Measurements from ENCODE around the gene CAPN14. TPM values are rescaled to one million over a fixed set of nuclear protein-coding genes. Genes with fewer than 3 reads are reported as not detected.

CAPN14 gene
- total and polyA plus RNA-seq, 4 donors = 0.18 to 0.29 (median 0.21) TPM; not detected in 1

GRCh38 chr2:31238126-31238905, 21.0 kb upstream of the CAPN14 start:
- Histone ChIP-seq H3K4me1 (ENCODE audit: control insufficient read depth in 1 of 2, insufficient read depth in 2 of 2, low read length in 2 of 2) (peaks cover 0 to 3% of the 10 kb centered on the region in 2 donors), H3K27me3 (ENCODE audit: control insufficient read depth in 1 of 2, insufficient read depth in 2 of 2, low read length in 1 of 2) (no peaks in the 10 kb centered on the region), H3K36me3 (ENCODE audit: control insufficient read depth in 1 of 2, insufficient read depth in 2 of 2, low read length in 1 of 2) (no peaks in the 10 kb centered on the region), H3K4me3 (ENCODE audit: low read length in 2 of 2) (no peak overlapping the region), H3K9me3 (ENCODE audit: control insufficient read depth, low read length) (no peaks in the 10 kb centered on the region), H3K27ac (ENCODE audit: low read depth in 1 of 2, low read length in 2 of 2) (peak overlapping the region; percentile 46 to 86)
- 32 to 36% methylated on average over 10 of the region's 10 CpGs for WGBS, 2 donors
- ATAC-seq (ENCODE audit: low FRiP score) (no peak), DNase-seq (no peak)
- intact Hi-C loops (cut with DNase I) = loop anchor here (2.0 to 5.0 kb wide), 2 partner anchors 58 to 59 kb away; no protein-coding TSS in a partner anchor

DNA sequence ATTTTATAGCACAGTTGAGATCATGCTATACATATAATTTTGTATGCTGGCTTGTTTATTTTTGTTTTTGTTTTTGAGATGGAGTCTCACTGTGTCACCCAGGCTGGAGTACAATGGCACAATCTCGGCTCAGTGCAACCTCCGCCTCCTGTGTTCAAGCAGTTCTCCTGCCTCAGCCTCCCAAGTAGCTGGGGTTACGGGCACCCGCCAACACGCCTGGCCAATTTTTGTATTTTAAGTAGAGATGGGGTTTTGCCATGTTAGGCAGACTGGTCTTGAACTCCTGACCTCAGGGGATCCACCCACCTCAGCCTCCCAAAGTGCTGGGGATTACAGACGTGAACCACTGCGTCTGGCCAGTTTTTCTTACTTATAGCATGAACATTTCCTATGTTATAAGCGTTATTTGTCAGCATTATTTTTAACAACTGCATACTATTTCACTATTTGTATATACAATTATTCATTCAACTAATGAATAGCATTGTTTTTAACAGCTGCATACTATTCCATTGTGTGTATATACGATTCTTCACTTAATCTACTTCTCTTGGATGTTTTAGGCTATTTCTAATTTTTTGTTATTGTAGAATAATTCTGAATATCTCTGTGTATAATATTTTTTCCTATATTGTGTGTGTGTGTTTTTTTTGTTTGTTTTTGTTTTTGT, 20.2 kb upstream of the CAPN14 start:
- Histone ChIP-seq H3K27ac (ENCODE audit: low read depth in 1 of 2, low read length in 2 of 2) (no peak overlapping the region), H3K4me1 (ENCODE audit: control insufficient read depth in 1 of 2, insufficient read depth in 2 of 2, low read length in 2 of 2) (peaks cover 0 to 3% of the 10 kb centered on the region in 2 donors), H3K4me3 (ENCODE audit: low read length in 2 of 2) (no peak overlapping the region), H3K36me3 (ENCODE audit: control insufficient read depth in 1 of 2, insufficient read depth in 2 of 2, low read length in 1 of 2) (no peaks in the 10 kb centered on the region), H3K9me3 (ENCODE audit: control insufficient read depth, low read length) (no peaks in the 10 kb centered on the region), H3K27me3 (ENCODE audit: control insufficient read depth in 1 of 2, insufficient read depth in 2 of 2, low read length in 1 of 2) (no peaks in the 10 kb centered on the region)
- no peak for DNase-seq
- no peak for ATAC-seq (ENCODE audit: low FRiP score)
- intact Hi-C loops (cut with DNase I) = loop anchor here (2.0 to 5.0 kb wide), 2 partner anchors 59 to 60 kb away; no protein-coding TSS in a partner anchor
- WGBS, 2 donors = 96 to 99% methylated on average over 9 of the region's 9 CpGs

DNA sequence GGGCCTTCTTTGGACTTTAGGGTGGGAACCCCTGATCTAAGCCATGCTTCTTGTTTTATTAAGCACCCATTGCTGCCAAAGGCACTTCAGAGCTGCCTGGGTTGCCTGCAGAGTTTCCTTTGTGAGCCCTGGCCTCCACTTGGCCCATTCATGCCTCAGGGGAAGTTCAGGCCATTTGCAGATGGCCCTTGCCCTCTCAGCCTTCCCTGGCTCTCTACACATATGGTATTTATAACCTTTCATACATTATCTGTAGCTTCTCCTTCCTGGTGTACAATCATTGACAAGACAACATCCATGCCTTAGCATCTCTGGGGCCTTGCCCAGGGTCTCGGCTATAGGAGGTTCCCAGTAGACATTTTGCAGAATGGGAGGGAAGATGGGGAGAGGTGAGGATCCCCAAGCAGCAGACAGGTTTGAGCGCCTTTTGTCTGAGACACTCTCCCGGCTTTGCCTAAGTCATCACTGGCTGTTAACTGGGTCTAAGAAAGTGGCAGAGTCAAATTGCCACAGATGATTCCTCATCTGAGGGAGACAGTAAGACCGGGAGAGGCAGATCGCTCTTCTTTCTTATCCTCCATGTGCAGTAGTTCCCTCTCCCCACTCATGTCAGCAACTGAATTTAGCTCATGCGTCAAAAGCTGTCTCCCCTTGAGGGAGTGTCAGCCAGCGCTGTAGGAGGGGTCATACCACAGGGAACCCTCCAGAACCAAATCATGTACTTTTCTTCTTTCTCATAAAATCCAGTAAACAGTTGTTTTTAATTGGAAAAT, 19.3 kb upstream of the CAPN14 start:
- no peaks in the 10 kb centered on the region for H3K9me3 ChIP-seq (ENCODE audit: control insufficient read depth, low read length)
- H3K4me3 ChIP-seq (ENCODE audit: low read length in 2 of 2) = no peak overlapping the region
- H3K27me3 ChIP-seq (ENCODE audit: control insufficient read depth in 1 of 2, insufficient read depth in 2 of 2, low read length in 1 of 2) = no peaks in the 10 kb centered on the region
- DNase-seq (no peak), ATAC-seq (ENCODE audit: low FRiP score) (no peak)
- intact Hi-C loops (cut with DNase I) = loop anchor here in 1 of 2 donors (5.0 kb wide), 1 partner anchor 61 kb away; no protein-coding TSS in a partner anchor
- H3K27ac ChIP-seq (ENCODE audit: low read depth in 1 of 2, low read length in 2 of 2) = peak overlapping the region in 1 of 2 donors; percentile 52
- H3K36me3 ChIP-seq (ENCODE audit: control insufficient read depth in 1 of 2, insufficient read depth in 2 of 2, low read length in 1 of 2) = no peaks in the 10 kb centered on the region
- H3K4me1 ChIP-seq (ENCODE audit: control insufficient read depth in 1 of 2, insufficient read depth in 2 of 2, low read length in 2 of 2) = peaks cover 0 to 3% of the 10 kb centered on the region in 2 donors
- 93 to 96% methylated on average over 7 of the region's 7 CpGs for WGBS, 2 donors

DNA sequence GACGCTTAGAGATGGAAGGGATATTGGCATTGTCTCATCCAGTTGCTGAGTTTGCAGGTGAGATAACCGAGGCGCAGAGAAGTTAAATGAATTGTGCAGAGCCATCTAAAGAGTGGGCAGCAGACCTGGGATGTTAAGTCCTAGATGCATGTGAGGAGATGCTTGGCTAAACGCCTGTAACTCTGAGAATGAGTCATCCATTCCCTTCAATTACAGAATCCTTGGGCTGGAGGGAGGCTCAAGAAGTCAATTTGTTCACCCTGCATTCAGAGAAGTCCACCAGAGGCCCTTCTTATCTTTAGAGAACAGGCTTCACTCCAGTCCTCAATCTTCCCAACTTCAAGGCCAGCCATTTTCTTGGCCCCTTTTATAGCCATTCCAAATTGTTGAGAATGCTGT, 18.2 kb upstream of the CAPN14 start:
- Histone ChIP-seq H3K4me3 (ENCODE audit: low read length in 2 of 2) (no peak overlapping the region), H3K27me3 (ENCODE audit: control insufficient read depth in 1 of 2, insufficient read depth in 2 of 2, low read length in 1 of 2) (no peaks in the 10 kb centered on the region), H3K36me3 (ENCODE audit: control insufficient read depth in 1 of 2, insufficient read depth in 2 of 2, low read length in 1 of 2) (no peaks in the 10 kb centered on the region), H3K9me3 (ENCODE audit: control insufficient read depth, low read length) (no peaks in the 10 kb centered on the region), H3K4me1 (ENCODE audit: control insufficient read depth in 1 of 2, insufficient read depth in 2 of 2, low read length in 2 of 2) (no peaks in the 10 kb centered on the region), H3K27ac (ENCODE audit: low read depth in 1 of 2, low read length in 2 of 2) (peak overlapping the region in 1 of 2 donors; percentile 83)
- DNase-seq (no peak), ATAC-seq (ENCODE audit: low FRiP score) (peak; percentile 46)
- WGBS, 2 donors = 48 to 59% methylated on average over 4 of the region's 4 CpGs
- intact Hi-C loops (cut with DNase I) = loop anchor here in 1 of 2 donors (2.0 to 5.0 kb wide), 2 partner anchors 62 to 97 kb away; no protein-coding TSS in a partner anchor

DNA sequence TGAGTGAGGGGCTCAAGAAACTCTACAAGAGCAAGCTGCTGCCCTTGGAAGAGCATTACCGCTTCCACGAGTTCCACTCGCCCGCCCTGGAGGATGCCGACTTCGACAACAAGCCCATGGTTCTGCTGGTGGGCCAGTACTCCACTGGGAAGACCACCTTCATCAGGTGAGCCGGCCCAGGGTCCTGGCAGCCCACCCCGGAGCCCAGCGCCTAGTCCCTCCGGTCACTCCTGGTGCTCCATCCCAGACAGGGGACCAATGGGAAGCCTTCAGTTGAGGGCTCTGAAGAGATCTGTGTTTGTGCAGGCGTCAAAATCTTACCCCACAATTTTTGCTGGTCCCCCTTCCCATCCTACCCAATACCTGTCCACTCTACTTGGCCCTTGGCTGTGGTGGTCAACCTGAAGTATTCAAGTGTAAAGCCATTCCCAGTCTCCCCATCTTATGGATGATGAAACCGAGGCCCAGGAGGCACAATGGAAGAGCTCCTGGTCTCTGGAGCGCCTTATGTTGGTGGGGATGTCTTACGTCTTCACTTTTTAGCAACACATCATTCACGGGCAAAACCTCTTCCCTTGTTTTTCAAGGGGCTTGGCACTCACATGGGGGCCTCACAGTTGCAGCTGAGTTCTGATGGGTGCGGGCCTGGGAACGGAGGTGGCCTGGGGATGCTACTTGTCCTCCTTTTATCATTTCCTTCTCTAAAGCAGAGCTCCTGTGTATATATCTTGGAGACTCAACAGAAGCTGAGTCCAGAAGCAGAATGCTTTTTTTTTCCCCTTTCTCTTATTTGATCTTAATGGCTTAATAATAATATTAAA, 17.6 kb upstream of the CAPN14 start:
- DNase-seq (no peak), ATAC-seq (ENCODE audit: low FRiP score) (no peak)
- Histone ChIP-seq H3K9me3 (ENCODE audit: control insufficient read depth, low read length) (no peaks in the 10 kb centered on the region), H3K4me3 (ENCODE audit: low read length in 2 of 2) (peak overlapping the region; percentile 32 to 56), H3K4me1 (ENCODE audit: control insufficient read depth in 1 of 2, insufficient read depth in 2 of 2, low read length in 2 of 2) (no peaks in the 10 kb centered on the region), H3K27ac (ENCODE audit: low read depth in 1 of 2, low read length in 2 of 2) (peak overlapping the region in 1 of 2 donors; percentile 14), H3K36me3 (ENCODE audit: control insufficient read depth in 1 of 2, insufficient read depth in 2 of 2, low read length in 1 of 2) (no peaks in the 10 kb centered on the region), H3K27me3 (ENCODE audit: control insufficient read depth in 1 of 2, insufficient read depth in 2 of 2, low read length in 1 of 2) (no peaks in the 10 kb centered on the region)
- 46 to 52% methylated on average over 17 of the region's 17 CpGs for WGBS, 2 donors
- intact Hi-C loops (cut with DNase I) = loop anchor here in 1 of 2 donors (2.0 to 5.0 kb wide), 2 partner anchors 62 to 98 kb away; no protein-coding TSS in a partner anchor

DNA sequence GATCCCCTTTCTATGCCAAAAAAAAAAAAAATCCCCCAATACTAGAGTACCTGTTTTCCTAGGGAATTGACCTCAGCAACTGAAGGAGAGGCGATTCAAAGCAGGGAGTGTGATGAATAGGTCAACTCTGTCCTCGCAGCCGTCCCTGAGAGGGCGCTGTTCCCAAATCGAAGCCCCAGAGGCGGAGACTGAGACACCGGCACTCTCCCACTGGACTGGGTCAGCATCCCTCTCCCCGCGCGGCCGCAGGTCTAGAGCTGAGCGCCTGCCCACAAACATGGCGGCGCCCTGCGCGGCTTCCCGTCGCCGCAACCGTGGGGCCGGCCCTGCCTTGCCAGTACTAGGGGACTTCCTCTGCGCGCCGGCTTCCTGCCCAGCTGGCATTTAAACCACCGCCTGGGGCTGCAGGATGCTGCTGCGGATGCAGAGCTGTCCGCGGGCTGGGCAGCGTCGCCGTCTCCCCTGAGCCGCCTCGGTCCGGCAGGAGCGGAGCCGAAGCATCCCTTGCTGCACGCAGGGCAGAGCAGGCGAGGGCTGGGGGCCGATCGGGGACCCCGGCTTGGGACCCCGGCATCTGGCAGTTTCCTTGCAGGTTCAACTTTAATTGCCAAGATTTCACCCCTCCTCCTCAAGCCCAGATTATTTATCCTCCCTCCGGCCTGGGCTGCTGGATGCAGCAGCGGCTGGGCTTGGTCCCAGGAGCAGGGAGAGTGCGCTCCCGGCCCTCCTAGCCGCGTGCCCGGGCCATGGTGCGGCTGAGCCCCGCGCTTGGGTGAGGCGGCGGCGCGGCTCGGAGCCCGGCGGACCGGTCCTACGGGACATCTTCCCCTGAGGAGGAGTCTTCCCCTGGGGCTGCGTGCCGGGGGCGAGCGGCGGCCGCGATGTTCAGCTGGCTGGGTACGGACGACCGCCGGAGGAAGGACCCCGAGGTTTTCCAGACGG, 16.7 kb upstream of the CAPN14 start, which contains the start of gene EHD3:
TSS of gene EHD3 (plus strand) at position 412 of the 942 bp plus-strand sequence. CDS start at position 882, 470 bp downstream.
- Histone ChIP-seq H3K9me3 (ENCODE audit: control insufficient read depth, low read length) (no peaks in the 10 kb centered on the region), H3K27ac (ENCODE audit: low read depth in 1 of 2, low read length in 2 of 2) (peak within 1 kb of the TSS in 1 of 2 donors; percentile 24), H3K27me3 (ENCODE audit: control insufficient read depth in 1 of 2, insufficient read depth in 2 of 2, low read length in 1 of 2) (no peaks in the 10 kb centered on the region), H3K4me1 (ENCODE audit: control insufficient read depth in 1 of 2, insufficient read depth in 2 of 2, low read length in 2 of 2) (no peaks in the 10 kb centered on the region), H3K4me3 (ENCODE audit: low read length in 2 of 2) (peak within 1 kb of the TSS; percentile 32 to 56), H3K36me3 (ENCODE audit: control insufficient read depth in 1 of 2, insufficient read depth in 2 of 2, low read length in 1 of 2) (no peaks in the 10 kb centered on the region)
- intact Hi-C loops (cut with DNase I) = loop anchor here (1.0 to 2.0 kb wide), 2 partner anchors 99 kb away; no protein-coding TSS in a partner anchor
- 1% methylated on average over 72 to 74 of the region's 74 CpGs for WGBS, 2 donors
- ATAC-seq (ENCODE audit: low FRiP score) = peak; percentile 95
- DNase-seq = peak; percentile 93 to 95

DNA sequence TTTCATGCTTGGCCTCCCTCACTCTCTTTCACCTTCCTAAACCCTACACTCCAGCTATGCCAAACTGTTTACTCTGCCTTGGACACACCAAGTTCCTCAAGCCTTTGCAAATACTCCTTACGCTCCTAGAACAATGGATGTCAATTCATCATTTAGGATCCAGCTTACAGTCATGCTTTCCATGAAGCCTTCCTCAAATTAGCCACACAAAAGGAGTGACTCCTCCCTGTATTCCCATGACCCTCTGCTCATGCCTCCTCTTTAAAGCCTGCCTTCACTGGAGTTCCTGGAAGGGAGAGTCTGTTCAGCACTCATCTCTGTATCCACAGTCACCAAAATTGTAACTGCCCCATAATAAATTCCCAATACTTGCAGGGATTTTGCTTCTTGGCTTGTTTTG, 15.9 kb upstream of the CAPN14 start:
- WGBS, 2 donors = 86 to 87% methylated on average over 1 of the region's 1 CpG
- intact Hi-C loops (cut with DNase I) = loop anchor here in 1 of 2 donors (1.0 kb wide), 1 partner anchor 100 kb away; no protein-coding TSS in a partner anchor
- ATAC-seq (ENCODE audit: low FRiP score) = no peak
- no peak for DNase-seq
- Histone ChIP-seq H3K27me3 (ENCODE audit: control insufficient read depth in 1 of 2, insufficient read depth in 2 of 2, low read length in 1 of 2) (no peaks in the 10 kb centered on the region), H3K9me3 (ENCODE audit: control insufficient read depth, low read length) (no peaks in the 10 kb centered on the region), H3K4me3 (ENCODE audit: low read length in 2 of 2) (no peak overlapping the region), H3K4me1 (ENCODE audit: control insufficient read depth in 1 of 2, insufficient read depth in 2 of 2, low read length in 2 of 2) (no peaks in the 10 kb centered on the region), H3K27ac (ENCODE audit: low read depth in 1 of 2, low read length in 2 of 2) (peak overlapping the region in 1 of 2 donors; percentile 24), H3K36me3 (ENCODE audit: control insufficient read depth in 1 of 2, insufficient read depth in 2 of 2, low read length in 1 of 2) (no peaks in the 10 kb centered on the region)

Data from aorta (tissue), 5 donors.